Measurements from ENCODE around the gene MCTP1.
"Not testable (repeated sequence)": the region's sequence is repeated elsewhere in the genome, so short reads cannot be mapped to it uniquely, and the experiment has no call there.

The MCTP1 gene

DNA sequence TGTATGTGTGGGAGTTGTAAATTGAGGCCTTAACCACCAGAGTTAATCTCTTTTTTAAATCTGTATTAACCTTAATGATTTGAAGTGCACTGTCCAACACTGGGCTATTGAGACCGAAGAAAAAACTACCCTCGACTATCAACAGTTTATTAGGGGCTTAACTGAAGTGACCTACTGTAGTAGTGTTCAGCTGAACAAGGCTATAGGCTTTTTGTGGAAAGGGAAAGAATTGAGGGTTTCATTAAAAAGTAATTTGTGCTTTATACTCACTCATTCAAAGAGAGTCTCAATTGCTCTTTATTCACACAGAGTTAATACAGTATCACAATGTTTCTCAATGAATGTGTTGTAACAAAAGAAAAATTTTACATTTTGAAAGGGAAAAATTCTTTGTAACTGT is 399.0 kb downstream of the MCTP1 start:
- DNase-seq (ENCODE audit: low read depth in 2 of 2), result no peak

DNA sequence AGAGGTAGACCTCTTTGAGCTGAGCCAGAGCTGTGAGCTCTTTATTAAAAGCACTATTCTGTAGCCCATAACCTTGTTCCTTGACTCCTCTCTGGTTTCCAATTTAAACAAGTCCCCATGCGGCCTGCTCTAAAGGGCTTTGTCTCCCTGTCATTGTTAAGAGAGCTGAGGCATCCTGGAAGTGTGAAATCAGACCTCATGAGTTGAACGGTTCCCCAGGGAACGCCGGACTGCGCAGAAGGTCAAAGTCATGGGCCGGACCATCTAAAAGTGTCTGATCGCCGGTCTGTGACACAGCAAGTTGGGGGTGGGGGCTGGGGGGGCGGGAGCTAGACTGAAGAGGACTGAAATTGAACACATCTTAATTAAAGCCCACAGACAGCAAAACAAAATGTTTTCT is 400.6 kb downstream of the MCTP1 start:
- no peak for DNase-seq (ENCODE audit: low read depth in 2 of 2)

DNA sequence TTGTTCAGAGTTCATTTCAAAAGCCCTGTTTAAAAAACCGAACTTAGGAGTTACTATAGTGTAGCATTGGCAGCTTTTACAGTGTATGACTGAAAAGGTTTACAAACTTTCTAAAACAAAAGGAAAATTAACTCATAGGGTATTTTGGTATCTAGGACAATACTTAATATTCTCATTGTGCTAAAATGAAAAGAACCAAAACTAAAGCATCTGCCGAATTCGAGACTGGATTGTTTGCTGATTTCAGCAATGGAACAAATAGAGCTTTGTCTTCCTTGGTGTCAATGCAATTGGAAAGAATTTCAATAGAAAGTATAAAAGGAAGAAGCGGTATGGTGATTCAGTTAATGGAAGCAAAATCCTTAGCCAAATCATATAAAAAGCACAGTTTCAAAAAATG is 412.4 kb downstream of the MCTP1 start:
- DNase-seq (ENCODE audit: low read depth in 2 of 2), result no peak

DNA sequence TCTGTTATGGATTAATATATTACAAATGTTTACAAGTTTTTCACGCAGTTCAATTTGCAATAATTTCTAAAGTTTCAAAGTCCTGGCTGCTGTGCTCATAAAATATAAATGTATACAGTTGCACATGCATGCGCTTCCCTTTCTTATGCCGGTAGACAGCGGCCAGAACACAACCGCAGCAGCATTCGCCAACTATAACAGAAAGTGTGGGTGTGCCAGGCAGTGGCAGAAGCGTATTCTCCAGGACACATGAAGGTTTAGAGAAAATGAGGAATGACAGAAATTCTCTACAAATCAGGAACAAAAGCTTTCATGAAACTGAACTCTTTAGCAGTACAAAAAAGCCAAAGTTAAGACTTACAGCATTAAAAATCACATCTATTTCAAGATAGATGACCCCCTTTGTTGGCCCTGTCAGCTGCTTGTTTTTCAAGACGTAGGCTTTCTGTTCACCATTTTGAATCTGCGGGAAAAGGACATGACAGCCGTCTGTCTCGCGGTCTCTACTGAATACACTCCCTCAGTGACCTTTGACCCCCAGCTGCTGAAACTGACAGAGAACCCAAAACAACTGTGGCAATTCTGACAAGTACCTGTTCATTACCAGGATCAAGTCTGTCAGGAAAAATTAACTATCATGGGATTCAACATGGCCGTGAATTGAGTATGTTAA is 414.2 kb downstream of the MCTP1 start:
- DNase-seq (ENCODE audit: low read depth in 2 of 2), result no peak

DNA sequence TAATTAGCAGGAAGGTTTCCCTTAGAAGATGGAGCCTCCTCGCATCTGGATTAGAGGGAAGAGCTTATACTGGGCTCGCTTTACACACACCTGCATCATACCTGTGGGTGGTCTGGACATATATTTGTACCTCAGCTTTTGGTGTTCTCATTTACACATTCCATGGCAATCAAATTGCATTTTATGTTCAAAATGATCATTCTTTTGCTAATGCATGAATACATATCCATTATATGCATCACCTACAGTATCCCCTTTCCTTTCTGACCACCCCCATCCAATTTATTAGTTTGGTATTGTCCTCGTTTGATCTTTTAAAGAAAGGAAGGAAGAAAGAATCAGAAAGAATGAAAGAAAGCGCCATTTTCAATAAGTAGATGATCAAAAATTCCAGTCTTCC is 415.0 kb downstream of the MCTP1 start:
- DNase-seq (ENCODE audit: low read depth in 2 of 2), result no peak

DNA sequence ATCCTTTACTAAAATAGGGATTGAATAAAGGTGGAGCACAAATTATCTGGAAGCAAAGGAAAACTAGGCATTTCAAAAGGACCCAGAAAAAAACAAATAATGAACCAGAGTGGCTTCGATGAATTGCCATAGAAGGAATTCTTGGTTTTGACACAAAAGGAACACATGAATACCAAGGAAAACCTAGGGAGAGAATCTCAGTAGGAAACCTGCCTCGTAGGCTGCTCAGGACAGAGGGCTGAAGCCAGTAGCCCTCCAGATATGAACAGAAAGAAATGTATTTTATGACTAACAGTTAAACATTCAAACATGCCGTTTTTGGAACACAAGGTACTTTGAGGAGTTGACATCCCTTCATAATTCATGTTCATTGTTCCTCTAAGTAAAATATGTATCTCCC is 420.9 kb downstream of the MCTP1 start:
- no peak for DNase-seq (ENCODE audit: low read depth in 2 of 2)

DNA sequence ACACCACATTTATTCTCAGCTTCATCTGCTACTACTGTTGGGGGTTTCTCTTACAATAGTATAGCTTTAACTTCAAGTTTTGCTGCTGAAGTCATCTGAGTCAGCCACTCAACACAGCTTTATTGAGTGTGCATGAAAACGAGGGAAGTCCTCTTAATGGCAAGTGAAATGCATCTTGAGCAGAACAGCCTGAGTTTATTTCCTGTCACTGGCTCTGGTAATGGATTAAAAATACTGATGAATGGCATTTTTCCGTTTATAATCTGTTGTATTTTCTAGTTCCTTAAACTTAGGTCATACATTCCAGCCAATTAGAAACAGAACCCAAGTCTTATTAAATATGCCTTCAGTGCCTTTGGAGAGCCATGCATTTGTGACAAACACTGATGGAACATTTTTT is 427.8 kb downstream of the MCTP1 start:
- DNase-seq (ENCODE audit: low read depth in 2 of 2), result no peak

DNA sequence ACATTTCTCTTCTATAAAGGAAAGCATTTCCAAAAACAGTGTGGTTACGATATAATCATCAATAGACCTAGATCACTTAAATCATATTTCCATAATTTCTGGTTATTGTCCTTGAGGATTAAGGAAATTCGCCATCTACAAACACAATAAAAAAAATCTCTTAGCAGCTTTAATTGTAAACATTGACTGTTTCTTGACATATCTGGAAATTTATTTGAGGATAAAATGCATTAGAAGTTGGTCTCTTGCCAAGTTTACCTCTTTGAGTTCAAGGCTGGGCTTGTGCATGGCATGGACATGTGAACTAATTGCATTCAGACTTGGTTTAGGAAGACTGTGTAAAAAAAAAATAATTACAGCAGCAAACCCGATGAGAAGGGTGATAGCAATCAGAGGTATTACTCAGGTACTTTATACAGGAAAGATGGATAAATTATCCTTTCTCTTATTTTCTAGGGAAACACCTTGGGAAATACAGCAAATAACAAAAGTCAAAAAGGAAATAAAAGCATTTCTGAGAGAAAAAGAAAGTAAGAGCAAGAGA is 428.6 kb downstream of the MCTP1 start:
- DNase-seq (ENCODE audit: low read depth in 2 of 2), result no peak

DNA sequence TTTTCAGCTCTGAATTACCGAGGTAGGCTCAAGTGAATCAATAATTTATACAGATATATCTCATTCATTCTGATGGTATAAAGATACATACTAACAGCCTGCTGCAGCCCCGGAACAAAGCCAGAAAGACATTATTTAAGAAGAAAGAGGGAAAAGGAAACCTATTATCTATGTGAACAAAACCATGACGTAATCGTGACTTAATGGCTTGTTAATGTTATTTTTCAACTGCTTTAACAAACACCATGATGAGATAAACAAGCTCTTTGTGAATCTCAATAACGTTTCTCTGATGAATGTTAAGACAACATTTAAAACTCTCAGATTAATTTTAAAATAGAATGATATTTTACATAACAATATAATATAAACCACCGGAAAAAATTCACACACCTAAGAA is 429.4 kb downstream of the MCTP1 start:
- no peak for DNase-seq (ENCODE audit: low read depth in 2 of 2)

DNA sequence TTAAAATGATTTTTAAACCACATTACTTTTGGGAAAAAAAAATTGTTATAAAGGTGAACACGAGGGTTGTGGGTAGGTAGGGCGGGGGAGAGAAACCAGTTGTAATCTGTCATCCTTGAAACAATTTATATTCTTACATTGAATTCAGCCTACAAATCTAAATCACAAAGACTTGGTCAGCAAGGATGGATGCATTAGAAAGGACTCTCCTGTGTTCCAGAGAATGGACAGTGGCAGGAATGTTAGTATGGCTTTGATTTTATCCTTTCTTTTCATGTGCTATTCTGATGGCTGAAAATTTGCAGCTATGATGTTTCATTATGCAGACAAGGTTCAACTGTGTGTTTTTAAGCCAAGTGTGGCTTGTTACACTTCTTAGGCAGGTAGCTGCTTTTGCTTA is 431.8 kb downstream of the MCTP1 start:
- no peak for DNase-seq (ENCODE audit: low read depth in 2 of 2)

DNA sequence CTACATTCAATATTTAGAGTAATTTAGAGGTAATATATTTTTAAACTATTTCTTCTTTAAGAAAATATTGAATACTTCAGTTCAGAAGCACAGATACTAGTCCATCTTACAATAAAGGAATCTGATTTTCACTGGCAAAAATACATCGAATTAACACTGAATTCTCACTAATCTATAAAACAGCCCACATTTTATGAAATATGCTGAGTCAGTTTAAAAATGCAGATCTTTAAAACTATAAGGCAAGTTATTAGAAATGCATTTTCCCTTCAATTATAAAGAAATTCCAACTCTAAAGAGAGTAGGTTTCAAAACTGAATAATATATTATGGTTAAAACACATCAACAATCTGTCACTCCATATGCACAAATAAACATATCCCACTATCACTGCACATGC is 433.9 kb downstream of the MCTP1 start:
- DNase-seq (ENCODE audit: low read depth in 2 of 2), result no peak

DNA sequence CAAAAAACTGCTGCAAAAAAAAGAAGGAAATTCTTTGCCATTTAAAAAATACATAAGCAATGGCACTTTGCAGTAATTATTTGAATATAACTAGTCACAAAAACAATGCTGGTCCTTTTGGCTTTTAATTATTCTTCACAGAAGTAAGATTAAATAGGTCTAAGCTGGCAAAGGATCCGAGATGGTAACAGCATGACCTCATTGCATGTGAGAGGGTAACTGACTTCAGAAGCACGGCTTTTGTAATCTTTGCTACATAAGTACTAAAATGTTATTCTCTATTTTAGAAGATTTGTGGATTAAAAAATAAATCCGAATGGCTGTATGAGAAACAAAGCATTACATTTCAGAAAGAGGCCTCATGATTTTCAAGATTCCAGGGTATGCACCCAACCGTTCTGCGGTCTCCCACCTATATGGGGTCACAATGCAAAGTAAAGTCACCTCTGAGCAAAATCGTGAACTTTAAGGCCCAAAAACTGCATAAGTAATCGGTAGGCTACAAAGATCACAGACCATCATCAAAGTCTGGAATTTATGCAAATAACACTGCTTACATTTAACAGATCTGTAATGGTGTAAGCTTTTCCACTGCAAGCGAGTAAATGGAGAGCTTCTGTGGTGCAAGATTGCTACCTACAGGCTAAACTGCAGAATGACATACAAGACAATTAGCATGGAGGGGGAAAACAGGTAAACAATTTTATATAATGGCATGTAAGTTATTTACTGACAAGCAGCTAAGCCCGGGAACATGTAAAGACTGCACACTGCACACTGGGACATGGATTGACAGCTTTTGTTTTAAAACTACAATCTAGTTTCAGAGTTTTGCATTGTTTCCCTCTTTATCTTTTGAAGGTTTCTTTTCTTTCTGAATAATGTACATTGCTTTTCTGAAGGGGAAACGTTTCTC is 434.8 kb downstream of the MCTP1 start:
- DNase-seq (ENCODE audit: low read depth in 2 of 2), result no peak

DNA sequence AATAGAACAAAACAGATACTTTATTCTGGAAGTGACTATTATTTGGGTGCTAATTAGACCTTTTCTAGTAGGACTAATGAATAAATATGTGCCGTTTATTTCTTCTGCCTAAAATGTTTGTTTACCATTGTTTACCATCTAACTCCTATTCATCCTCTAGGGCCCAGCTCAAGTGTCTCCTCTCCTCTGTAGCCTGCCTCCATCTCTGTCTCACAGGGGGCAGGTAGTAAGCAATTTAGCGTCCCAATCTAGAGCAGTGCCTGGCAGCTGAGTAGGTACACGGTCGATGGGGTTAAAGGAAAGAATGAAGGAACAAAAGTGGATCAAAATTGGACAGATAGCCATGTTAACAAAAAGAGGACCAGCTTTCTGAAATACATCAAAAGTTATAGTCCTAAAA is 435.6 kb downstream of the MCTP1 start:
- DNase-seq (ENCODE audit: low read depth in 2 of 2), result no peak

DNA sequence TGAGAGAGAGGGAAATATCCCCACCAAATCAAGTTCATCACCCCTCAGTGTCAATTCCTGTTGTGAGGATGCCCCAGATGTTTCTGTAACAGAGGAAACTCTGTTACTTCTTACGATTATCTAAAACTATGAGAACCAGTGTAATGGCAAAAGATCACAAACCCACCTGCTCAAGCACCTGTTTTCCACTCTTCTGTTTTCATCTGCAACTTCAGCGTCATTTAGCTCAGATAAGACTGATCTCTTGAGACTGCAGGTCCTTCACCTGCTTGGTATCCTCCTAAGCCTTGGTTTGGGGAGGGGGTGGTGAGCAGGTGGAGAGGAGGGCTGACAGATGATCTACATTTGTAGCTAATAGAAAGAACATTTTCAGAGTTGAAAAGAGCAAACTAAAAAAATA is 437.2 kb downstream of the MCTP1 start:
- DNase-seq (ENCODE audit: low read depth in 2 of 2), result no peak

DNA sequence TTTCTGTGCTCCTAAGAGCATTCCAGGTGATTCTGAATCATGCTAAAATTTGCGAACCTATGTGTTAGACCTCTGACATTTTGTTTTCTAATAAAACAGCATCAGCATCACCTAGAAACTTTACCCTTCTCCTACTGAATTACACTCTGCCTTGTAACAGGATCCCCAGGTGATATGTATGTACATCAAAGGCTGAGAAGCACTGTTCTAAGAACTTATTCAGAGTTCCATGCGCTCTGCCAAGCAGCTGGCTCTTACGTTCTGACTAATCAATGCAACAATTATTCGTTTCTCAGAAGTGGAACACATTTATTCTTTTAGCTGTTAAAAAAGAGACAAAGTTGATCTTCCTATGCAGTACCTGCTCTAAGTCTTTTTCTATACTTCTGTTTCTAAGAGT is 437.9 kb downstream of the MCTP1 start:
- no peak for DNase-seq (ENCODE audit: low read depth in 2 of 2)

DNA sequence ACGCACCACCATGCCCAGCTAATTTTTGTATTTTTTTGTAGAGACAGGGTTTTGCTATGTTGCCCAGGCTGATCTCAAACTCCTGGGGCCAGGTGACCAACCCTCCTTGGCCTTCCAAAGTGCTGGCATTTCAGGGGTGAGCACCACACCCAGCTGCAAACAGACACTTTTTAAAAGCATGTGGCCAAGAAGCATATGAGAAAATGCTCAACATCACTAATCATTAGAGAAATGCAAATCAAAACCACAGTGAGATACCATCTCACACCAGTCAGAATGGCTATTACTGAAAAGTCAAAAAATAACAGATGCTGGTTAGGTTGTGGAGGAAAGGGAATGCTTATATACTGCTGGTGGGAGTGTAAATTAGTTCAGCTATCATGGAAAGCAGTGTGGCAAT is 439.2 kb downstream of the MCTP1 start:
- not testable (repeated sequence) for DNase-seq (ENCODE audit: low read depth in 2 of 2)

DNA sequence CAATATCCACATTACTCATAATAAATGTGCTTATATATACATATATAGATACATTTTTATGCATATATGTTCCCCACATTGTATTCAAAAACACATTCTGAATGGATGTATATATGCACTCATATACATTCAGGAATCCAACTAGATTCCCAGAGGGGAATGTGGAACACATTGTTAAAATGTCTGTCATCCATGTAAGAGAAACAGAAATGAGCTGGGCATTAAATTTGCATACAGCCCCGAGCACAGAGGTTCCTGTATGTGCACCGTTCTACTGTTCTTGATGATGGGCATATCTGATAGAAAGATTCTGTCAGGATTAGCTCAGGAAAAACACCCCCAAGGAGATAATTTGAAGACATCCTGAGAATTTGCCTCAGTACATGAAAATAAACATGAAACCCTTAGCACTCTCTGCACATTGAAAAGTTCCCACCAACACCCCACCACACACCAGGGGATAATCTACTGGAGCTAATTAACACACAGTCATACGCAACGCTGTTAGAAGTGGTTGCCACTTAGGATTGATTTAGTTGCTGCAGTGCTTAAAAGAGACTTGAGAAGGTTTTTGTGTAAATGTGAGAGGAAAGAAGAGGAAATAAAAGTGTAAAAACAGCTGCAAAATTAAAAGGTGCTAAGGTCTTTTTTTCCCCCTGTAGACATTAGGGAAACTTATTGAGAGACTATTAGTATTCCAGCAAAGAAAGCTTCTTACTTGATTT is 443.1 kb downstream of the MCTP1 start:
- DNase-seq (ENCODE audit: low read depth in 2 of 2), result no peak

DNA sequence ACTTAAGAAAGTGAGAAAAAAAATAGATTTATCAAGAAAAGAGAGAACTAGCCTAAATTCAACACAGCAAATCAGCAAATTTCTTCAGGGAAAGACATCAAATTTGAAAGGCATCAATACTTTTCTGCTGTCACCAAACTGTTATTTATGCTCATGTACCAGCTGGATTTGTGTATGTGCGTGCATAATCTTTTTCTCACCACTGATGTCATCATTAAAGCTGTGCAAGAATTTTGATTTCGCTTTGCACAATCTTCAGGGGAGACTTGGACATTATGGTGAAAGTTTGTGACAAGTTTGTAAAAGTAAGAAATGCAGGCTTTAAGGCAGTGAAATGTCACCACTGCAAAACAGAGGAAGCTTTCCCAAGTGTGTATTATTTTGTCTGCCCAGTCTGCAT is 451.0 kb downstream of the MCTP1 start:
- no peak for DNase-seq (ENCODE audit: low read depth in 2 of 2)

DNA sequence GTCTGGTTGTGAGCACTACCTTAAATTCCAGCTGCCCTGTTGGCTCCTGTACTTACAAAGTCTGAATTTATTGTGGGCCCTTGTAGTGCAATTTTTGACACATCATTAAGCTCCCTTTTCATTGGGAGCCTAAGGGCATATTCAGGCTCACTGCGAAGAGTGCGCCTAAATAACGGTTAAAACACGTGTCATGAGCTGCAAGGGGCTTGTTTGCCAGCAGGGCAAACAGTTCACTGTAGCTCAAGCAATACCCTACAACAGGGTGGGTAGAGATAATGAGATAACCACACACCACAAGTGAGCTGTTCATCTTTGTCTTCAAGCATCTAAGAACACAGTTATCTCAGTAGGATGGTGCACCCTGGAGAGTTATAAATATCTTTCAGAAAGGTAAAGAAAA is 452.2 kb downstream of the MCTP1 start:
- no peak for DNase-seq (ENCODE audit: low read depth in 2 of 2)

DNA sequence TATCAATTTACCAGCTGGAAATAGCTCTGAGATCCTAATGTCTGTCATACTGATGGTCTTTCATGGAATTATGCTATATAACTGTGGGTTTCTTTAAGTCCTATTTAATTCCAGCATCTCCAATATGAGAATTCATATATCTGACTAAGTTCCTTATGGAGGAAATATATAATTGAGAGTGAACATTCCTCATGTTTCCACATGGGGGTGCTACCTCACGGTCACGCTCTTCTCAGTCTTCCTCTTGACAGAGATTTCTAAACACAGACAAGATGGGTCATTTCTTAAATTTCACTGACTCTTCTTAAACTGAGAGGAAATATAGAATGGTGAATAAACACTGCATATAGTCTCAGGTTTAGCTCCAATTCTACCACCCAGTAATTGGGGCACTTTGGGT is 454.4 kb downstream of the MCTP1 start:
- no peak for DNase-seq (ENCODE audit: low read depth in 2 of 2)

DNA sequence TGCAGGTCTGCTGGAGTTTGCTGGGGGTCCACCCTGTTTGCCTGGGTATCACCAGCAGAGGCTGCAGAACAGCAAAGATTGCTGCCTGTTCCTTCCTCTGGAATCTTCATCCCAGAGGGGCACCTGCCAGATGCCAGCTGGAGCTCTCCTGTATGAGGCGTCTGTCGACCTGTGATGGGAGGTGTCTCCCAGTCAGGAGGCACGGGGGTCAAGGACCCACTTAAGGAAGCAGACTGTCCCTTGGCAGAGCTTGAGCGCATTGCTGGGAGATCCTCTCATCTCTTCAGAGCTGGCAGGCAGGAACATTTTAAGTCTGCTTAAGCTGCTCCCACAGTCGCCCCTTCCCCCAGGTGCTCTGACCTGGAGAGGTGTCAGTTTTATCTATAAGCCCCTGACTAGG is 456.7 kb downstream of the MCTP1 start:
- DNase-seq (ENCODE audit: low read depth in 2 of 2), result not testable (repeated sequence)

DNA sequence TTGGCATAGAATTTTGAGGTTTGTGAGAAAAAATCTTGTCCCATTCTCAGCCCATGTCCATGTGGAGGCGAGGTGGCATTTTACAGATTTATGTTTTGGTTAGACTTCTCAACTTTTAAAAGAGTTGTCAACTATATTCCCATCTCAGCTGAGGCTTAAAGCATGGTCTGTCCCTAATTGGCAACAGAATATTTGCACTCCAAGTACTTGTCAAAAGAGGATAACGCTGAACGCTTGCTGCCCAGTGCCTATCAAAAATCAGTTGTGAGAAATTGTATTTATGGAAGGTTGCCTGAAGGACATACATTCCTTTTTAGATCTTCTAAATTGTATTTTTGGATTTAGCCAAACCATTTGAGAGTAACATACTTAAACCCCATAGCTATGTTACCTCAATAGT is 464.4 kb downstream of the MCTP1 start:
- DNase-seq (ENCODE audit: low read depth in 2 of 2), result no peak
